Stimulated activated naive B cell treated with anti-CD40 and anti-IgM and Interleukin-4, amounts not matched to agents 10 μg/mL and 1 μg/mL and 100 μg/mL, for 72 hours (primary cell): ENCODE data around the gene CPSF4L.

Experiments used
- ATAC-seq, 2 donors: fragments of 150-1000 bp; cut with Tn5 transposase; replicated peaks; 2 replicates each; pipeline ENCODE4 v1.10.0; 2021; ENCODE audit warnings: moderate library complexity in 1 of 2
- DNase-seq: peaks from one replicate; pipeline ENCODE4 v3.0.0; 2021
- H3K27ac Mint-ChIP-seq: one replicate; pipeline ENCODE4 v1.8.0; 2022; ENCODE audit warnings: mild to moderate bottlenecking, mixed read lengths
- H3K27me3 Mint-ChIP-seq, 2 donors: one replicate each; pipeline ENCODE4 v1.8.0; 2022; ENCODE audit warnings: mixed read lengths in 2 of 2
- H3K36me3 Mint-ChIP-seq, 2 donors: one replicate each; pipeline ENCODE4 v1.8.0; 2022; ENCODE audit warnings: mixed read lengths in 2 of 2, mild to moderate bottlenecking in 1 of 2
- H3K4me1 Mint-ChIP-seq, 2 donors: one replicate each; pipeline ENCODE4 v1.8.0; 2022; ENCODE audit warnings: mixed read lengths in 2 of 2, mild to moderate bottlenecking in 1 of 2
- H3K4me3 Mint-ChIP-seq, 2 donors: one replicate each; pipeline ENCODE4 v1.8.0; 2022; ENCODE audit warnings: mild to moderate bottlenecking in 2 of 2, mixed read lengths in 2 of 2, moderate library complexity in 1 of 2
- H3K9me3 Mint-ChIP-seq, 2 donors: one replicate each; pipeline ENCODE4 v1.8.0; 2022; ENCODE audit warnings: mixed read lengths in 2 of 2, mild to moderate bottlenecking in 1 of 2

Gene CPSF4L

GRCh38 chr17:73284354-73284753 lies 22.7 kb upstream of the CPSF4L start:
- H3K9me3 Mint-ChIP-seq: no peaks in the 10 kb centered on the region
- no peak overlapping the region for H3K27ac Mint-ChIP-seq
- H3K4me1 Mint-ChIP-seq: peaks cover 25 to 30% of the 10 kb centered on the region in 2 donors
- no peaks in the 10 kb centered on the region for H3K36me3 Mint-ChIP-seq
- peaks cover 20 to 22% of the 10 kb centered on the region in 2 donors for H3K27me3 Mint-ChIP-seq
- no peak for ATAC-seq
- DNase-seq: no peak
- H3K4me3 Mint-ChIP-seq: no peak overlapping the region

- Mint-ChIP-seq H3K27ac (no peak overlapping the region), H3K36me3 (no peaks in the 10 kb centered on the region), H3K27me3 (peaks cover 19 to 24% of the 10 kb centered on the region in 2 donors), H3K9me3 (no peaks in the 10 kb centered on the region), H3K4me1 (peaks cover 25 to 30% of the 10 kb centered on the region in 2 donors), H3K4me3 (no peak overlapping the region)
- DNase-seq (no peak), ATAC-seq (no peak)
These were observed 22.2 kb upstream of the CPSF4L start for GRCh38 chr17:73283841-73284282.

GRCh38 chr17:73283250-73283649 lies 21.6 kb upstream of the CPSF4L start:
- H3K9me3 Mint-ChIP-seq: no peaks in the 10 kb centered on the region
- H3K4me3 Mint-ChIP-seq: no peak overlapping the region
- H3K27me3 Mint-ChIP-seq: peaks cover 20 to 26% of the 10 kb centered on the region in 2 donors
- ATAC-seq: no peak
- peak overlapping the region; percentile 51 for H3K27ac Mint-ChIP-seq
- DNase-seq: no peak
- H3K36me3 Mint-ChIP-seq: no peaks in the 10 kb centered on the region
- peaks cover 24 to 25% of the 10 kb centered on the region in 2 donors for H3K4me1 Mint-ChIP-seq

GRCh38 chr17:73282629-73283028 lies 20.9 kb upstream of the CPSF4L start:
- no peak overlapping the region for H3K27ac Mint-ChIP-seq
- peaks cover 24 to 25% of the 10 kb centered on the region in 2 donors for H3K4me1 Mint-ChIP-seq

GRCh38 chr17:73281928-73282327 lies 20.2 kb upstream of the CPSF4L start:
- Mint-ChIP-seq H3K36me3 (no peaks in the 10 kb centered on the region), H3K9me3 (no peaks in the 10 kb centered on the region), H3K27me3 (peaks cover 14 to 18% of the 10 kb centered on the region in 2 donors), H3K4me1 (peaks cover 24 to 25% of the 10 kb centered on the region in 2 donors), H3K4me3 (peak overlapping the region in 1 of 2 donors; percentile 26), H3K27ac (peak overlapping the region; percentile 75)
- peak; percentile 98 to 99 for ATAC-seq
- peak; percentile 80 for DNase-seq

More at GRCh38 chr17:73282629-73283028, 20.9 kb upstream of the CPSF4L start:
- peaks cover 15 to 23% of the 10 kb centered on the region in 2 donors for H3K27me3 Mint-ChIP-seq
- H3K36me3 Mint-ChIP-seq: no peaks in the 10 kb centered on the region
- ATAC-seq (no peak), DNase-seq (no peak)
- no peaks in the 10 kb centered on the region for H3K9me3 Mint-ChIP-seq
- H3K4me3 Mint-ChIP-seq: peak overlapping the region in 1 of 2 donors; percentile 26

- no peaks in the 10 kb centered on the region for H3K36me3 Mint-ChIP-seq
- no peaks in the 10 kb centered on the region for H3K9me3 Mint-ChIP-seq
- peaks cover 24 to 25% of the 10 kb centered on the region in 2 donors for H3K4me1 Mint-ChIP-seq
- no peak overlapping the region for H3K4me3 Mint-ChIP-seq
- peaks cover 10 to 11% of the 10 kb centered on the region in 2 donors for H3K27me3 Mint-ChIP-seq
- H3K27ac Mint-ChIP-seq: no peak overlapping the region
- ATAC-seq (no peak), DNase-seq (no peak)
These were observed 18.5 kb upstream of the CPSF4L start for GRCh38 chr17:73280191-73280590.

- Mint-ChIP-seq H3K9me3 (no peaks in the 10 kb centered on the region), H3K27me3 (peaks cover 10 to 11% of the 10 kb centered on the region in 2 donors), H3K4me3 (no peak overlapping the region), H3K36me3 (no peaks in the 10 kb centered on the region), H3K4me1 (peaks cover 24 to 25% of the 10 kb centered on the region in 2 donors), H3K27ac (no peak overlapping the region)
- ATAC-seq (no peak), DNase-seq (no peak)
These were observed 18.0 kb upstream of the CPSF4L start for GRCh38 chr17:73279704-73280103.

GRCh38 chr17:73278465-73279453 lies 17.1 kb upstream of the CPSF4L start:
- Mint-ChIP-seq H3K27me3 (peaks cover 16 to 17% of the 10 kb centered on the region in 2 donors), H3K4me3 (no peak overlapping the region), H3K36me3 (no peaks in the 10 kb centered on the region), H3K27ac (no peak overlapping the region), H3K4me1 (peaks cover 20% of the 10 kb centered on the region in 2 donors), H3K9me3 (no peaks in the 10 kb centered on the region)
- ATAC-seq (no peak), DNase-seq (no peak)

GRCh38 chr17:73278049-73278464 lies 16.4 kb upstream of the CPSF4L start:
- no peak overlapping the region for H3K27ac Mint-ChIP-seq

GRCh38 chr17:73274490-73274889 lies 12.8 kb upstream of the CPSF4L start:
- no peak overlapping the region for H3K4me3 Mint-ChIP-seq
- H3K36me3 Mint-ChIP-seq: no peaks in the 10 kb centered on the region
- no peak for DNase-seq
- no peak for ATAC-seq
- H3K4me1 Mint-ChIP-seq: no peaks in the 10 kb centered on the region
- peaks cover 16 to 17% of the 10 kb centered on the region in 2 donors for H3K27me3 Mint-ChIP-seq
- no peak overlapping the region for H3K27ac Mint-ChIP-seq
- H3K9me3 Mint-ChIP-seq: no peaks in the 10 kb centered on the region

More at GRCh38 chr17:73278049-73278464, 16.4 kb upstream of the CPSF4L start:
- no peaks in the 10 kb centered on the region for H3K9me3 Mint-ChIP-seq
- H3K4me3 Mint-ChIP-seq: no peak overlapping the region
- peaks cover 16 to 17% of the 10 kb centered on the region in 2 donors for H3K27me3 Mint-ChIP-seq
- DNase-seq (no peak), ATAC-seq (no peak)
- no peaks in the 10 kb centered on the region for H3K36me3 Mint-ChIP-seq
- H3K4me1 Mint-ChIP-seq: peaks cover 13 to 14% of the 10 kb centered on the region in 2 donors

GRCh38 chr17:73272906-73273218 lies 11.2 kb upstream of the CPSF4L start:
- Mint-ChIP-seq H3K36me3 (no peaks in the 10 kb centered on the region), H3K9me3 (no peaks in the 10 kb centered on the region), H3K4me1 (no peaks in the 10 kb centered on the region), H3K27ac (no peak overlapping the region), H3K4me3 (no peak overlapping the region), H3K27me3 (peaks cover 6 to 7% of the 10 kb centered on the region in 2 donors)
- ATAC-seq (no peak), DNase-seq (no peak)

GRCh38 chr17:73271072-73271471 lies 9.4 kb upstream of the CPSF4L start:
- DNase-seq (peak; percentile 18), ATAC-seq (peak; percentile 86 to 96)
- Mint-ChIP-seq H3K4me1 (no peaks in the 10 kb centered on the region), H3K27ac (no peak overlapping the region), H3K36me3 (no peaks in the 10 kb centered on the region), H3K4me3 (no peak overlapping the region), H3K27me3 (peaks cover 6 to 7% of the 10 kb centered on the region in 2 donors), H3K9me3 (no peaks in the 10 kb centered on the region)

GRCh38 chr17:73269791-73270190 lies 8.1 kb upstream of the CPSF4L start:
- Mint-ChIP-seq H3K9me3 (no peaks in the 10 kb centered on the region), H3K4me3 (no peak overlapping the region), H3K36me3 (no peaks in the 10 kb centered on the region), H3K27ac (no peak overlapping the region), H3K4me1 (no peaks in the 10 kb centered on the region), H3K27me3 (peaks cover 6 to 7% of the 10 kb centered on the region in 2 donors)
- ATAC-seq: no peak
- DNase-seq: no peak

GRCh38 chr17:73269329-73269615 lies 7.6 kb upstream of the CPSF4L start:
- Mint-ChIP-seq H3K4me3 (no peak overlapping the region), H3K27ac (no peak overlapping the region), H3K4me1 (no peaks in the 10 kb centered on the region), H3K27me3 (peaks cover 4% of the 10 kb centered on the region in 2 donors), H3K9me3 (no peaks in the 10 kb centered on the region), H3K36me3 (no peaks in the 10 kb centered on the region)
- DNase-seq (no peak), ATAC-seq (no peak)
